Mesendoderm (in vitro differentiated cells): ENCODE measurements around the gene PDCD1.

ENCODE experiments used
- DNase-seq: peaks from one replicate; pipeline ENCODE4 v3.0.0; 2013
- H2AK5ac ChIP-seq: 2 replicates; pipeline ENCODE4 v1.6.1; 2013; ENCODE audit warnings: low read length, inconsistent platforms
- H2BK120ac ChIP-seq: 2 replicates; pipeline ENCODE4 v1.6.1; 2013; ENCODE audit warnings: low read depth, mild to moderate bottlenecking, low read length, moderate library complexity, mixed read lengths
- H2BK15ac ChIP-seq: replicated peaks from 2 replicates; pipeline ENCODE4 v1.6.1; 2013; ENCODE audit warnings: low read depth, mild to moderate bottlenecking, moderate library complexity
- H2BK5ac ChIP-seq: 2 replicates; pipeline ENCODE4 v1.6.1; 2013; ENCODE audit warnings: low read length, inconsistent platforms
- H3K18ac ChIP-seq: 2 replicates; pipeline ENCODE4 v1.6.1; 2013; ENCODE audit warnings: mild to moderate bottlenecking, low read length, mixed read lengths
- H3K23ac ChIP-seq: one replicate; pipeline ENCODE4 v1.6.1; 2013; ENCODE audit warnings: low read length
- H3K27ac ChIP-seq: 2 replicates; pipeline ENCODE4 v1.5.1; 2013; ENCODE audit warnings: low read depth, mild to moderate bottlenecking, inconsistent platforms, low read length, moderate library complexity
- H3K27me3 ChIP-seq: 2 replicates; pipeline ENCODE4 v1.6.1; 2013; ENCODE audit warnings: low read length, control low read depth, mild to moderate bottlenecking, inconsistent platforms; ENCODE audit not compliant: insufficient read depth, poor library complexity
- H3K36me3 ChIP-seq: 2 replicates; pipeline ENCODE4 v1.6.1; 2013; ENCODE audit warnings: low read length, inconsistent platforms; ENCODE audit not compliant: control insufficient read depth, insufficient read depth
- H3K4ac ChIP-seq: one replicate; pipeline ENCODE4 v1.6.1; 2013; ENCODE audit warnings: low read depth, mild to moderate bottlenecking, low read length, moderate library complexity
- H3K4me1 ChIP-seq: 2 replicates; pipeline ENCODE4 v1.6.1; 2013; ENCODE audit warnings: low read depth, low read length, inconsistent platforms; ENCODE audit not compliant: control insufficient read depth
- H3K4me2 ChIP-seq: 2 replicates; pipeline ENCODE4 v1.6.1; 2013; ENCODE audit warnings: low read length
- H3K4me3 ChIP-seq: 2 replicates; pipeline ENCODE4 v1.5.1; 2013; ENCODE audit warnings: mild to moderate bottlenecking, low read length
- H3K56ac ChIP-seq: one replicate; pipeline ENCODE4 v1.6.1; 2013; ENCODE audit warnings: low read length
- H3K79me1 ChIP-seq: 2 replicates; pipeline ENCODE4 v1.6.1; 2013; ENCODE audit warnings: low read length, inconsistent platforms
- H3K79me2 ChIP-seq: 2 replicates; pipeline ENCODE4 v1.6.1; 2013; ENCODE audit warnings: mild to moderate bottlenecking, low read length; ENCODE audit not compliant: control insufficient read depth, insufficient read depth
- H3K9ac ChIP-seq: 2 replicates; pipeline ENCODE4 v1.6.1; 2013; ENCODE audit warnings: low read length, inconsistent platforms
- H4K5ac ChIP-seq: one replicate; pipeline ENCODE4 v1.6.1; 2013; ENCODE audit warnings: low read length
- H4K8ac ChIP-seq: one replicate; pipeline ENCODE4 v1.6.1; 2013; ENCODE audit warnings: low read depth, mild to moderate bottlenecking, control low read depth, low read length, moderate library complexity
- WGBS: extraction: QIAGEN DNeasy Blood & Tissue Kit; methylation state at CpG from one replicate; pipeline ENCODE4 v1.1.7; 2013; ENCODE audit warnings: low lambda C conversion rate, missing lambda C conversion rate; ENCODE audit not compliant: insufficient coverage; ENCODE audit errors: extremely low coverage; 5-methylcytosine and 5-hydroxymethylcytosine counted together

Gene PDCD1

GRCh38 chr2:241842620-241843211, 16.0 kb downstream of the PDCD1 start:
- Histone ChIP-seq H3K4ac (no peak overlapping the region), H2BK5ac (no peak overlapping the region), H3K79me1 (no peaks in the 10 kb centered on the region), H2BK120ac (no peak overlapping the region), H3K36me3 (no peaks in the 10 kb centered on the region), H3K18ac (no peak overlapping the region), H3K4me3 (no peak overlapping the region), H2BK15ac (no peak overlapping the region), H2AK5ac (no peak overlapping the region), H3K27me3 (peaks cover 3% of the 10 kb centered on the region), H4K5ac (no peak overlapping the region), H3K4me2 (no peak overlapping the region), H3K23ac (no peak overlapping the region), H3K79me2 (no peaks in the 10 kb centered on the region), H3K9ac (no peak overlapping the region), H3K27ac (no peak overlapping the region), H4K8ac (no peak overlapping the region), H3K56ac (peak overlapping the region; percentile 62), H3K4me1 (no peaks in the 10 kb centered on the region)
- WGBS = no CpG with 5 or more reads among the region's 29 CpGs
- no peak for DNase-seq

GRCh38 chr2:241842067-241842415, 16.7 kb downstream of the PDCD1 start:
- Histone ChIP-seq H3K9ac (no peak overlapping the region), H3K79me2 (no peaks in the 10 kb centered on the region), H2BK5ac (no peak overlapping the region), H2AK5ac (no peak overlapping the region), H4K8ac (no peak overlapping the region), H3K23ac (no peak overlapping the region), H3K27me3 (peaks cover 3% of the 10 kb centered on the region), H3K27ac (no peak overlapping the region), H3K4me3 (no peak overlapping the region), H3K4ac (no peak overlapping the region), H2BK15ac (no peak overlapping the region), H3K36me3 (no peaks in the 10 kb centered on the region), H3K4me2 (no peak overlapping the region), H3K18ac (no peak overlapping the region), H4K5ac (no peak overlapping the region), H3K79me1 (no peaks in the 10 kb centered on the region), H3K4me1 (no peaks in the 10 kb centered on the region), H2BK120ac (no peak overlapping the region), H3K56ac (no peak overlapping the region)
- no CpG with 5 or more reads among the region's 11 CpGs for WGBS
- DNase-seq = no peak

- Histone ChIP-seq H3K4ac (no peak overlapping the region), H3K18ac (no peak overlapping the region), H3K79me2 (no peaks in the 10 kb centered on the region), H4K8ac (no peak overlapping the region), H3K27me3 (peaks cover 3% of the 10 kb centered on the region), H3K4me1 (no peaks in the 10 kb centered on the region), H3K56ac (no peak overlapping the region), H3K79me1 (no peaks in the 10 kb centered on the region), H2BK5ac (no peak overlapping the region), H4K5ac (no peak overlapping the region), H3K23ac (no peak overlapping the region), H3K27ac (no peak overlapping the region), H3K9ac (no peak overlapping the region), H2BK120ac (no peak overlapping the region), H2BK15ac (no peak overlapping the region), H3K36me3 (no peaks in the 10 kb centered on the region), H2AK5ac (no peak overlapping the region), H3K4me2 (no peak overlapping the region), H3K4me3 (no peak overlapping the region)
- no CpG with 5 or more reads among the region's 28 CpGs for WGBS
- no peak for DNase-seq
These were observed 17.3 kb downstream of the PDCD1 start for GRCh38 chr2:241841181-241842066.

- Histone ChIP-seq H3K18ac (no peak overlapping the region), H2AK5ac (no peak overlapping the region), H3K4me3 (no peak overlapping the region), H3K79me2 (no peaks in the 10 kb centered on the region), H3K23ac (no peak overlapping the region), H2BK120ac (no peak overlapping the region), H3K79me1 (no peaks in the 10 kb centered on the region), H3K4ac (no peak overlapping the region), H2BK5ac (no peak overlapping the region), H3K9ac (no peak overlapping the region), H4K5ac (no peak overlapping the region), H3K36me3 (no peaks in the 10 kb centered on the region), H3K4me2 (no peak overlapping the region), H3K27ac (no peak overlapping the region), H3K56ac (no peak overlapping the region), H3K27me3 (no peaks in the 10 kb centered on the region), H4K8ac (no peak overlapping the region), H3K4me1 (no peaks in the 10 kb centered on the region), H2BK15ac (no peak overlapping the region)
- no CpG with 5 or more reads among the region's 13 CpGs for WGBS
- DNase-seq = peak; percentile 51
These were observed 21.3 kb downstream of the PDCD1 start for GRCh38 chr2:241837197-241837965.

- Histone ChIP-seq H3K4me1 (no peaks in the 10 kb centered on the region), H3K27me3 (no peaks in the 10 kb centered on the region), H3K79me1 (no peaks in the 10 kb centered on the region), H3K4ac (no peak overlapping the region), H3K56ac (no peak overlapping the region), H2BK5ac (no peak overlapping the region), H3K36me3 (no peaks in the 10 kb centered on the region), H4K5ac (no peak overlapping the region), H2BK15ac (no peak overlapping the region), H3K79me2 (no peaks in the 10 kb centered on the region), H2AK5ac (no peak overlapping the region), H3K23ac (no peak overlapping the region), H3K9ac (no peak overlapping the region), H4K8ac (no peak overlapping the region), H3K4me3 (no peak overlapping the region), H3K4me2 (no peak overlapping the region), H2BK120ac (no peak overlapping the region), H3K27ac (no peak overlapping the region), H3K18ac (no peak overlapping the region)
- no CpG with 5 or more reads among the region's 6 CpGs for WGBS
- no peak for DNase-seq
These were observed 22.4 kb downstream of the PDCD1 start for GRCh38 chr2:241836292-241836691.
